Esophagus (tissue), 2 donors: ENCODE data around the gene DUSP22. TPM values are rescaled to one million over a fixed set of nuclear protein-coding genes. Genes with fewer than 3 reads are reported as not detected.

Experiments used
- H3K27ac ChIP-seq, 2 donors: one replicate each; pipeline ENCODE4 v1.5.1; 2013; ENCODE audit warnings: low read depth in 2 of 2, mild to moderate bottlenecking in 2 of 2, inconsistent platforms in 1 of 2, low read length in 1 of 2, moderate library complexity in 1 of 2
- H3K27me3 ChIP-seq, 2 donors: one replicate each; pipeline ENCODE4 v1.6.1; 2013; ENCODE audit warnings: low read length in 2 of 2, control low read depth in 1 of 2, mild to moderate bottlenecking in 1 of 2; ENCODE audit not compliant: insufficient read depth in 2 of 2, control insufficient read depth in 1 of 2
- H3K36me3 ChIP-seq, 2 donors: one replicate each; pipeline ENCODE4 v1.6.1; 2013; ENCODE audit warnings: low read length in 1 of 2; ENCODE audit not compliant: control insufficient read depth in 2 of 2, insufficient read depth in 2 of 2
- H3K4me1 ChIP-seq, 2 donors: one replicate each; pipeline ENCODE4 v1.6.1; 2013; ENCODE audit warnings: low read length in 1 of 2; ENCODE audit not compliant: control insufficient read depth in 2 of 2, insufficient read depth in 2 of 2
- H3K4me3 ChIP-seq, 2 donors: one replicate each; pipeline ENCODE4 v1.5.1; 2013; ENCODE audit warnings: low read length in 2 of 2, mild to moderate bottlenecking in 2 of 2, low read depth in 1 of 2, moderate library complexity in 1 of 2
- H3K9me3 ChIP-seq, 2 donors: one replicate each; pipeline ENCODE4 v1.6.1; 2013; ENCODE audit warnings: mild to moderate bottlenecking in 2 of 2, low read depth in 1 of 2, low read length in 1 of 2, moderate library complexity in 1 of 2; ENCODE audit not compliant: control insufficient read depth in 2 of 2, insufficient read depth in 1 of 2
- WGBS, 2 donors: extraction: QIAGEN DNeasy Blood & Tissue Kit; methylation state at CpG; one replicate each; pipeline ENCODE4 v1.1.7; 2013; 5-methylcytosine and 5-hydroxymethylcytosine counted together
- polyA plus RNA-seq, 2 donors: library from polyadenylated mRNA; stranded (reverse); fragments of 200-250 nt; gene quantifications; one replicate each; pipeline ENCODE4 v1.2.3, GENCODE V29; 2013
- donor health status: healthy with polysubstance abuse.
- donor health status: Bipolar disorder and iron deficiency.

DUSP22 gene
- polyA plus RNA-seq, 2 donors = 37.4 to 55.3 TPM

- H3K27me3 ChIP-seq = no peaks in the 10 kb centered on the region
- no peak overlapping the region for H3K27ac ChIP-seq
- no peaks in the 10 kb centered on the region for H3K4me1 ChIP-seq
- no peak overlapping the region for H3K4me3 ChIP-seq
- 61 to 73% methylated on average over 5 of the region's 5 CpGs for WGBS, 2 donors
- peaks cover 0 to 14% of the 10 kb centered on the region in 2 donors for H3K36me3 ChIP-seq
- peaks cover 5% of the 10 kb centered on the region in 2 donors for H3K9me3 ChIP-seq
Observed at GRCh38 chr6:339480-339879, 47.2 kb downstream of the DUSP22 start.

GRCh38 chr6:340186-340955 is 48.1 kb downstream of the DUSP22 start:
- H3K36me3 ChIP-seq = peaks cover 0 to 12% of the 10 kb centered on the region in 2 donors
- no peaks in the 10 kb centered on the region for H3K27me3 ChIP-seq
- H3K4me1 ChIP-seq = no peaks in the 10 kb centered on the region
- H3K9me3 ChIP-seq = peaks cover 5% of the 10 kb centered on the region in 2 donors
- 78 to 85% methylated on average over 6 of the region's 6 CpGs for WGBS, 2 donors
- H3K27ac ChIP-seq = no peak overlapping the region
- no peak overlapping the region for H3K4me3 ChIP-seq

GRCh38 chr6:340991-341827 is 48.9 kb downstream of the DUSP22 start:
- 89 to 92% methylated on average over 33 of the region's 33 CpGs for WGBS, 2 donors
- no peaks in the 10 kb centered on the region for H3K4me1 ChIP-seq
- peaks cover 2 to 5% of the 10 kb centered on the region in 2 donors for H3K9me3 ChIP-seq
- H3K36me3 ChIP-seq = peaks cover 0 to 12% of the 10 kb centered on the region in 2 donors
- no peaks in the 10 kb centered on the region for H3K27me3 ChIP-seq
- H3K27ac ChIP-seq = no peak overlapping the region
- no peak overlapping the region for H3K4me3 ChIP-seq

GRCh38 chr6:341914-342831 is 49.9 kb downstream of the DUSP22 start:
- H3K27me3 ChIP-seq = no peaks in the 10 kb centered on the region
- H3K4me1 ChIP-seq = no peaks in the 10 kb centered on the region
- H3K36me3 ChIP-seq = peaks cover 0 to 17% of the 10 kb centered on the region in 2 donors
- peaks cover 0 to 7% of the 10 kb centered on the region in 2 donors for H3K9me3 ChIP-seq
- 76 to 78% methylated on average over 16 of the region's 16 CpGs for WGBS, 2 donors
- no peak overlapping the region for H3K27ac ChIP-seq
- H3K4me3 ChIP-seq = no peak overlapping the region

- 88% methylated on average over 8 of the region's 8 CpGs for WGBS, 2 donors
- Histone ChIP-seq H3K4me3 (no peak overlapping the region), H3K36me3 (peaks cover 0 to 19% of the 10 kb centered on the region in 2 donors), H3K27ac (no peak overlapping the region), H3K9me3 (peaks cover 0 to 7% of the 10 kb centered on the region in 2 donors), H3K27me3 (no peaks in the 10 kb centered on the region), H3K4me1 (no peaks in the 10 kb centered on the region)
Observed at GRCh38 chr6:342832-343179, 50.5 kb downstream of the DUSP22 start.

- H3K4me1 ChIP-seq = no peaks in the 10 kb centered on the region
- H3K27me3 ChIP-seq = no peaks in the 10 kb centered on the region
- H3K36me3 ChIP-seq = peaks cover 0 to 24% of the 10 kb centered on the region in 2 donors
- H3K4me3 ChIP-seq = no peak overlapping the region
- H3K27ac ChIP-seq = no peak overlapping the region
- 83 to 87% methylated on average over 10 of the region's 10 CpGs for WGBS, 2 donors
- peaks cover 0 to 9% of the 10 kb centered on the region in 2 donors for H3K9me3 ChIP-seq
Observed at GRCh38 chr6:343226-343935, 51.1 kb downstream of the DUSP22 start.

GRCh38 chr6:343960-344815 is 51.9 kb downstream of the DUSP22 start:
- no peaks in the 10 kb centered on the region for H3K4me1 ChIP-seq
- H3K4me3 ChIP-seq = no peak overlapping the region
- H3K9me3 ChIP-seq = peaks cover 0 to 16% of the 10 kb centered on the region in 2 donors
- no peaks in the 10 kb centered on the region for H3K27me3 ChIP-seq
- no peak overlapping the region for H3K27ac ChIP-seq
- 85 to 87% methylated on average over 20 of the region's 20 CpGs for WGBS, 2 donors
- peaks cover 4 to 32% of the 10 kb centered on the region in 2 donors for H3K36me3 ChIP-seq

GRCh38 chr6:344816-345340 is 52.6 kb downstream of the DUSP22 start:
- Histone ChIP-seq H3K36me3 (peaks cover 8 to 38% of the 10 kb centered on the region in 2 donors), H3K4me3 (no peak overlapping the region), H3K27ac (no peak overlapping the region), H3K9me3 (peaks cover 0 to 16% of the 10 kb centered on the region in 2 donors), H3K4me1 (no peaks in the 10 kb centered on the region), H3K27me3 (no peaks in the 10 kb centered on the region)
- 80 to 82% methylated on average over 8 of the region's 8 CpGs for WGBS, 2 donors
